Ectodermal cell (in vitro differentiated cells): ENCODE data around the gene ESYT3. TPM values are rescaled to one million over a fixed set of nuclear protein-coding genes. Genes with fewer than 3 reads are reported as not detected.
A peak's percentile ranks its signal among the peaks of the same experiment; 100 is the strongest.

Experiments
- H3K27ac ChIP-seq: 2 replicates; pipeline ENCODE4 v1.7.0; 2013; ENCODE audit warnings: mild to moderate bottlenecking, low read depth, low read length; ENCODE audit not compliant: insufficient read depth, poor library complexity, severe bottlenecking
- H3K27me3 ChIP-seq: 2 replicates; pipeline ENCODE4 v1.7.0; 2013; ENCODE audit warnings: mild to moderate bottlenecking, low read length; ENCODE audit not compliant: insufficient read depth, control insufficient read depth, poor library complexity, severe bottlenecking
- H3K36me3 ChIP-seq: one replicate; pipeline ENCODE4 v1.7.0; 2013; ENCODE audit warnings: low read length; ENCODE audit not compliant: control insufficient read depth, insufficient read depth
- H3K4me1 ChIP-seq: one replicate; pipeline ENCODE4 v1.7.0; 2013; ENCODE audit warnings: low read length; ENCODE audit not compliant: control insufficient read depth, insufficient read depth
- H3K4me3 ChIP-seq: 2 replicates; pipeline ENCODE4 v1.7.0; 2013; ENCODE audit warnings: low read depth, low read length, control low read depth; ENCODE audit not compliant: insufficient read depth
- H3K9me3 ChIP-seq: 2 replicates; pipeline ENCODE4 v1.7.0; 2013; ENCODE audit warnings: mild to moderate bottlenecking, low read length, moderate library complexity; ENCODE audit not compliant: control insufficient read depth
- WGBS, 2 experiments: methylation state at CpG; one replicate each; pipeline ENCODE4 v1.1.7; 2013; ENCODE audit warnings: missing lambda C conversion rate in 2 of 2; 5-methylcytosine and 5-hydroxymethylcytosine counted together
- polyA plus RNA-seq, 4 experiments: library from polyadenylated mRNA; stranded (reverse); fragments of 50-300 nt; gene quantifications; one replicate each; pipeline ENCODE4 v1.2.3, GENCODE V29; 2013

The ESYT3 gene
- polyA plus RNA-seq (2013, experiment 1 of 4): 0.37 TPM
- polyA plus RNA-seq (2013, experiment 2 of 4): 0.28 TPM
- polyA plus RNA-seq (2013, experiment 3 of 4): 0.53 TPM
- 0.45 TPM for polyA plus RNA-seq (2013, experiment 4 of 4)

DNA sequence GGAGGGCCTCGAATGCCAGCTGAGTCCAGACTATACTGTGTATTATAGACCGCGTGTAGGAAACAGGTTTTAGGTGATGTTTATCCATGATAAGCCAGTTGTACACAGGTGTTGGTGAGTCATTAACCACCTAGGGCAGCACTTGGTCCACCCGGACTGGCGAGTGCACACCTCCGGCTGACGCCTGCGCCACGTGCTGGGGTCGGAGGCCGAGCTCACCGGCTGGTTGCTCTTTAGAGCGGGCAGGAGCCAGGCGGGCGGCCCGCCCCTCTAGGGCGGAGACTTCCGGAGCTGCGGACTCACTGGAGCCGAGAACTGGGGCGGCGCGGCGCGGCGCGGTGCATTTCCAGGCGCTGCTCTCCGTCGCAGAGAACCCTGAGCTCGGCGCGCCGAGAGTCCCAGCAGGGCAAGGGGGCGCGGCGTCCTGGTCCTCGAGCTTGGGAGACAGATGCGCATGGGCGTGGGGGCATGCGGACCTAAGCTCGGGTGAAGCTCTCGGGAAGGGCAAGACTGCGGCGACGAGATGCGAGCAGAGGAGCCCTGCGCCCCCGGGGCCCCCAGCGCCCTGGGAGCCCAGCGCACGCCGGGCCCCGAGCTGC, at the start of gene ESYT3:
ESYT3 (plus strand) TSS at position 341 of the 599 bp plus-strand sequence; CDS start at position 524, 183 bp downstream.
- H3K9me3 ChIP-seq: no peaks in the 10 kb centered on the region
- peaks cover 8% of the 10 kb centered on the region for H3K4me1 ChIP-seq
- WGBS, 2 experiments: 5% methylated on average over 54 of the region's 54 CpGs
- H3K27me3 ChIP-seq: peaks cover 53% of the 10 kb centered on the region
- H3K27ac ChIP-seq: no peak within 1 kb of the TSS
- H3K36me3 ChIP-seq: no peaks in the 10 kb centered on the region
- peak within 1 kb of the TSS; percentile 31 for H3K4me3 ChIP-seq

- peaks cover 15% of the 10 kb centered on the region for H3K4me1 ChIP-seq
- no peaks in the 10 kb centered on the region for H3K36me3 ChIP-seq
- WGBS, 2 experiments: 95 to 97% methylated on average over 5 of the region's 5 CpGs
- H3K4me3 ChIP-seq: no peak overlapping the region
- H3K27me3 ChIP-seq: no peaks in the 10 kb centered on the region
- H3K27ac ChIP-seq: no peak overlapping the region
- H3K9me3 ChIP-seq: no peaks in the 10 kb centered on the region
These were observed 49.4 kb upstream of the ESYT3 start for GRCh38 chr3:138384976-138385375.

- Histone ChIP-seq H3K4me3 (no peak overlapping the region), H3K4me1 (no peaks in the 10 kb centered on the region), H3K9me3 (no peaks in the 10 kb centered on the region), H3K27me3 (no peaks in the 10 kb centered on the region), H3K36me3 (no peaks in the 10 kb centered on the region), H3K27ac (no peak overlapping the region)
- 95 to 96% methylated on average over 6 of the region's 6 CpGs for WGBS, 2 experiments
These were observed 45.2 kb upstream of the ESYT3 start for GRCh38 chr3:138389144-138389601.

GRCh38 chr3:138389841-138390581, 44.4 kb upstream of the ESYT3 start:
- 85% methylated on average over 9 of the region's 9 CpGs for WGBS, 2 experiments
- Histone ChIP-seq H3K36me3 (no peaks in the 10 kb centered on the region), H3K27me3 (no peaks in the 10 kb centered on the region), H3K27ac (no peak overlapping the region), H3K4me3 (no peak overlapping the region), H3K4me1 (no peaks in the 10 kb centered on the region), H3K9me3 (no peaks in the 10 kb centered on the region)

DNA sequence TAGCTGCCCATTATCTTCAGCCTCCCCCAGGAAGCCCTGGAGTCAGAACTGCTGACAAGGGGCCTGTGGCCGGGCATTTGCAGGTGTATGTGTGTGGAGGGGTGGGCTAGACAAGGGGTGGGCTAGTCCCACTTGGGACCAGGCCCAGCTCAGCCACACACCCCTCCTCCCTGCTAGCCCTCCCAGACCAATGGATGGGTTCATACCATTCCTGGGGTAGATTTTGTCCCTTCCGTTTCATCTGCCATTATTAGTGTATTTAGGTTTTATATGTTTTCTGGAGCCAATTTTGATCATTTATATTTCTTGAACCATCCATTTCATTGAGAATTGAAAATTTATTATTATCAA, 43.9 kb upstream of the ESYT3 start:
- Histone ChIP-seq H3K4me1 (no peaks in the 10 kb centered on the region), H3K4me3 (no peak overlapping the region), H3K27me3 (no peaks in the 10 kb centered on the region), H3K9me3 (no peaks in the 10 kb centered on the region), H3K36me3 (no peaks in the 10 kb centered on the region), H3K27ac (no peak overlapping the region)
- WGBS, 2 experiments: 86% methylated on average over 1 of the region's 2 CpGs; no CpG with 5 or more reads in 1 of the 2 experiments

GRCh38 chr3:138394156-138394555, 40.3 kb upstream of the ESYT3 start:
- Histone ChIP-seq H3K27me3 (no peaks in the 10 kb centered on the region), H3K27ac (no peak overlapping the region), H3K4me3 (no peak overlapping the region), H3K4me1 (no peaks in the 10 kb centered on the region), H3K36me3 (no peaks in the 10 kb centered on the region), H3K9me3 (no peaks in the 10 kb centered on the region)
- WGBS, 2 experiments: 83 to 92% methylated on average over 4 of the region's 4 CpGs

DNA sequence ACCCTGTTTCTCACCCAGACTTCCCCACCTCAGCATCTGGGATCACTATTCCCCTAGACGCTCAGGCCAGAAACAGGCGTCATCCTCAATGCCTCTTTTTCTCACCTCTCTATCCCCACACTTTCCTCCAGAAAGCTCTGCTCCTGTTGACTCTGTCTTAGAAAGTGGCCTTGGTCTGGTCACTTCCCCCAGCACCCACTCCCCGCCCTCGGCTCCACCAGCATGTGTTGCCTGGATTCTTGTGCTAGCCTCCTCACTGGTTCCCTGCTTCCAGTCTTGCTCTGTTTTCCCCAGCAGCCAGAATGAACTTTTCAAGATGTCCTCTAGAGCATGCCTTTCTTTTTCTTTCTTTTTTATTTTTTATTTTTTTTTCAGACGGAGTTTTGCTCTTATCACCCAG, 39.7 kb upstream of the ESYT3 start:
- H3K9me3 ChIP-seq: no peaks in the 10 kb centered on the region
- no peak overlapping the region for H3K27ac ChIP-seq
- no peaks in the 10 kb centered on the region for H3K36me3 ChIP-seq
- no peaks in the 10 kb centered on the region for H3K27me3 ChIP-seq
- no peak overlapping the region for H3K4me3 ChIP-seq
- no peaks in the 10 kb centered on the region for H3K4me1 ChIP-seq
- 92 to 95% methylated on average over 5 of the region's 5 CpGs for WGBS, 2 experiments

- no peaks in the 10 kb centered on the region for H3K36me3 ChIP-seq
- 87 to 89% methylated on average over 12 of the region's 12 CpGs for WGBS, 2 experiments
These were observed 38.3 kb upstream of the ESYT3 start for GRCh38 chr3:138395865-138396751.

GRCh38 chr3:138396752-138397410, 37.5 kb upstream of the ESYT3 start:
- Histone ChIP-seq H3K9me3 (no peaks in the 10 kb centered on the region), H3K27me3 (no peaks in the 10 kb centered on the region), H3K4me1 (no peaks in the 10 kb centered on the region), H3K36me3 (no peaks in the 10 kb centered on the region), H3K27ac (no peak overlapping the region), H3K4me3 (no peak overlapping the region)
- 90 to 92% methylated on average over 14 of the region's 14 CpGs for WGBS, 2 experiments

More at GRCh38 chr3:138395865-138396751, 38.3 kb upstream of the ESYT3 start:
- Histone ChIP-seq H3K4me1 (no peaks in the 10 kb centered on the region), H3K9me3 (no peaks in the 10 kb centered on the region), H3K27me3 (no peaks in the 10 kb centered on the region), H3K4me3 (no peak overlapping the region), H3K27ac (no peak overlapping the region)
